DND-41 (cell line): ENCODE results near the gene ZNF296.

Source experiments
- EZH2 ChIP-seq: IDR thresholded peaks from 3 replicates; pipeline ENCODE4 v1.6.1; 2012; ENCODE audit warnings: borderline replicate concordance, low read depth, mild to moderate bottlenecking, moderate library complexity, low read length, inconsistent platforms; ENCODE audit not compliant: severe bottlenecking
- TF ChIP-seq, protein P1 (sequence below): IDR thresholded peaks from 2 replicates; pipeline ENCODE4 v1.5.1; 2012; ENCODE audit warnings: borderline replicate concordance, low read length, moderate library complexity, mild to moderate bottlenecking; ENCODE audit not compliant: poor library complexity, severe bottlenecking; ENCODE audit errors: extremely low read depth

DNA sequence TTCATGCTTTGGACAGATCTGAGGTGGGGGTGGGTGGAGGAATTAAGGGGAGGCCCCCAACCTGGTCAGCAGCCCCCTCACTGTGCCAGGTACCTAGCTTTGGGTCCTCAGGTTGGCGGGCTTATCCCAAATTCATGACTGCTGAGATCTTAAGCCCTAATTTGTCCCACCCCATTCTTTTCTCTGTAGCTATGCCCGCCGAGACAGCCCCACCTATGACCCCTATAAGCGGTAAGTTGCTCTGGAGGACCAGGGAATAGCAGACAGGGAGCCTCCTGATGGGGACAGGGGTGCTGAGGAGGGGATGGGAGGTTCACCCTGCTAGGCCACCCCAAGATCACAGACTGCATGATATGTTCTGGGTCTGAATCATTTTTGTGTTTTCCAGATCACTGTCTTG is 14.3 kb downstream of the ZNF296 start:
- TF ChIP-seq, protein P1, sequence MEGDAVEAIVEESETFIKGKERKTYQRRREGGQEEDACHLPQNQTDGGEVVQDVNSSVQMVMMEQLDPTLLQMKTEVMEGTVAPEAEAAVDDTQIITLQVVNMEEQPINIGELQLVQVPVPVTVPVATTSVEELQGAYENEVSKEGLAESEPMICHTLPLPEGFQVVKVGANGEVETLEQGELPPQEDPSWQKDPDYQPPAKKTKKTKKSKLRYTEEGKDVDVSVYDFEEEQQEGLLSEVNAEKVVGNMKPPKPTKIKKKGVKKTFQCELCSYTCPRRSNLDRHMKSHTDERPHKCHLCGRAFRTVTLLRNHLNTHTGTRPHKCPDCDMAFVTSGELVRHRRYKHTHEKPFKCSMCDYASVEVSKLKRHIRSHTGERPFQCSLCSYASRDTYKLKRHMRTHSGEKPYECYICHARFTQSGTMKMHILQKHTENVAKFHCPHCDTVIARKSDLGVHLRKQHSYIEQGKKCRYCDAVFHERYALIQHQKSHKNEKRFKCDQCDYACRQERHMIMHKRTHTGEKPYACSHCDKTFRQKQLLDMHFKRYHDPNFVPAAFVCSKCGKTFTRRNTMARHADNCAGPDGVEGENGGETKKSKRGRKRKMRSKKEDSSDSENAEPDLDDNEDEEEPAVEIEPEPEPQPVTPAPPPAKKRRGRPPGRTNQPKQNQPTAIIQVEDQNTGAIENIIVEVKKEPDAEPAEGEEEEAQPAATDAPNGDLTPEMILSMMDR, result no peak
- TF ChIP-seq EZH2, result no peak
